Panc1 (cell line): ENCODE measurements around the gene SLC25A29. TPM values are rescaled to one million over a fixed set of nuclear protein-coding genes. Genes with fewer than 3 reads are reported as not detected.

ENCODE experiments used
- ATAC-seq: fragments of 200-7000 bp; cut with Tn5 transposase; 2 replicates; pipeline ENCODE4 v1.9.1; 2020; ENCODE audit warnings: mild to moderate bottlenecking, moderate library complexity
- BruUV-seq: library from RNA; stranded (reverse); fragments of 400-500 nt; replicated peaks from 2 replicates; lab custom pipeline; 2021; lab: Mats Ljungman, UMichigan
- CTCF ChIA-PET: fragments of 300-600 bp; sonication (Branson Sonifier 250); formaldehyde crosslinking; loops from one replicate; lab custom pipeline; 2022; ENCODE audit warnings: antibody characterized with exemption; lab: Charles Lee
- POLR2A ChIA-PET: fragments of 300-600 bp; sonication (Branson Sonifier 250); formaldehyde crosslinking; loops from one replicate; lab custom pipeline; 2022; ENCODE audit warnings: antibody characterized with exemption; lab: Charles Lee
- DNase-seq: peaks from one replicate; pipeline ENCODE4 v3.0.0-alpha.2; 2010; ENCODE audit warnings: low read depth, low spot score
- H3K27ac ChIP-seq: 2 replicates; pipeline ENCODE4 v1.5.1; 2011; ENCODE audit warnings: mild to moderate bottlenecking, low read length, inconsistent platforms
- H3K27me3 ChIP-seq: fragments of 200-500 bp; sonication (Bioruptor generic); 2 replicates; pipeline ENCODE4 v1.6.0; 2014; ENCODE audit warnings: low read length, inconsistent platforms; ENCODE audit not compliant: control insufficient read depth, insufficient read depth
- H3K36me3 ChIP-seq: fragments of 200-500 bp; sonication (Bioruptor generic); 2 replicates; pipeline ENCODE4 v1.5.1; 2014; ENCODE audit warnings: inconsistent platforms, mild to moderate bottlenecking, low read length, moderate library complexity; ENCODE audit not compliant: control insufficient read depth, insufficient read depth
- H3K4me1 ChIP-seq: 2 replicates; pipeline ENCODE4 v1.5.1; 2011; ENCODE audit warnings: inconsistent platforms, mild to moderate bottlenecking, low read length, moderate library complexity; ENCODE audit not compliant: control insufficient read depth, insufficient read depth
- H3K4me3 ChIP-seq, 2 experiments: 2 replicates each; pipeline ENCODE4 v1.5.1; 2011 to 2012; ENCODE audit warnings: low read depth in 2 of 2, low read length in 2 of 2, mild to moderate bottlenecking in 2 of 2, inconsistent platforms in 1 of 2, moderate library complexity in 1 of 2
- H3K9me3 ChIP-seq: fragments of 200-500 bp; sonication (Bioruptor generic); 2 replicates; pipeline ENCODE4 v1.5.1; 2014; ENCODE audit warnings: low read depth, mild to moderate bottlenecking, inconsistent platforms, low read length, moderate library complexity; ENCODE audit not compliant: control insufficient read depth, insufficient read depth
- POLR2AphosphoS5 ChIP-seq: IDR thresholded peaks from 2 replicates; pipeline ENCODE4 v1.6.1; 2012; ENCODE audit warnings: mild to moderate bottlenecking, low read depth, low read length, moderate library complexity
- REST ChIP-seq, 2 experiments: IDR thresholded peaks; 2 replicates each; pipeline ENCODE4 v1.6.1; 2011 to 2012; ENCODE audit warnings: low read depth in 2 of 2, control low read depth in 1 of 2, low read length in 1 of 2, mild to moderate bottlenecking in 1 of 2, moderate library complexity in 1 of 2; ENCODE audit not compliant: insufficient read depth in 1 of 2
- SIN3A ChIP-seq: IDR thresholded peaks from 2 replicates; pipeline ENCODE4 v1.6.1; 2012; ENCODE audit warnings: low read depth, mild to moderate bottlenecking, low read length, moderate library complexity, borderline replicate concordance; ENCODE audit not compliant: insufficient read depth
- TCF7L2 ChIP-seq: IDR thresholded peaks from 2 replicates; pipeline ENCODE4 v1.6.1; 2011; ENCODE audit warnings: mild to moderate bottlenecking, low read depth, low read length, inconsistent platforms
- in situ Hi-C: cut with HindIII; loops from 2 replicates; pipeline ENCODE4 v1.10.0; 2016; ENCODE audit warnings: low sequenced_read_pairs, low pct_unique_long_range_greater_than_20kb
- intact Hi-C: fragments of 100-400 bp; cut with micrococcal nuclease; formaldehyde crosslinking; loops from one replicate; pipeline ENCODE4 v1.10.0; 2022; ENCODE audit not compliant: unreplicated experiment
- total RNA-seq: library from RNA; stranded (reverse); gene quantifications from one replicate; pipeline ENCODE4 v1.2.1, GENCODE V29; 2021; ENCODE audit not compliant: unreplicated experiment
- TF ChIP-seq, protein P1 (sequence below): fragments of 450-650 bp; IDR thresholded peaks from 2 replicates; pipeline ENCODE4 v1.5.1; 2017; ENCODE audit warnings: mild to moderate bottlenecking

Gene SLC25A29
- total RNA-seq, 1 experiment from 2014 or later, result 33.6 TPM

- intact Hi-C loops (no loop called here), in situ Hi-C loops (no loop called here)
- TF ChIP-seq REST (IDR thresholded peaks at IDR 0.05; ENCODE audit: insufficient read depth in 1 of 2, low read depth in 2 of 2, low read length in 1 of 2) (no peak), SIN3A (no peak), TCF7L2 (no peak), POLR2AphosphoS5 (no peak)
- TF ChIP-seq, protein P1, sequence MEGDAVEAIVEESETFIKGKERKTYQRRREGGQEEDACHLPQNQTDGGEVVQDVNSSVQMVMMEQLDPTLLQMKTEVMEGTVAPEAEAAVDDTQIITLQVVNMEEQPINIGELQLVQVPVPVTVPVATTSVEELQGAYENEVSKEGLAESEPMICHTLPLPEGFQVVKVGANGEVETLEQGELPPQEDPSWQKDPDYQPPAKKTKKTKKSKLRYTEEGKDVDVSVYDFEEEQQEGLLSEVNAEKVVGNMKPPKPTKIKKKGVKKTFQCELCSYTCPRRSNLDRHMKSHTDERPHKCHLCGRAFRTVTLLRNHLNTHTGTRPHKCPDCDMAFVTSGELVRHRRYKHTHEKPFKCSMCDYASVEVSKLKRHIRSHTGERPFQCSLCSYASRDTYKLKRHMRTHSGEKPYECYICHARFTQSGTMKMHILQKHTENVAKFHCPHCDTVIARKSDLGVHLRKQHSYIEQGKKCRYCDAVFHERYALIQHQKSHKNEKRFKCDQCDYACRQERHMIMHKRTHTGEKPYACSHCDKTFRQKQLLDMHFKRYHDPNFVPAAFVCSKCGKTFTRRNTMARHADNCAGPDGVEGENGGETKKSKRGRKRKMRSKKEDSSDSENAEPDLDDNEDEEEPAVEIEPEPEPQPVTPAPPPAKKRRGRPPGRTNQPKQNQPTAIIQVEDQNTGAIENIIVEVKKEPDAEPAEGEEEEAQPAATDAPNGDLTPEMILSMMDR, result no peak
- no TSS peak for BruUV-seq
- ChIA-PET POLR2A (interaction anchor here (0.6 kb wide), 1 partner anchor 14 kb away, joined by 6 read pairs; no protein-coding TSS in a partner anchor), CTCF (no interaction called here)
- ATAC-seq (no peak), DNase-seq (no peak)
- Histone ChIP-seq H3K4me1 (no peaks in the 10 kb centered on the region), H3K9me3 (no peaks in the 10 kb centered on the region), H3K4me3 (no peak overlapping the region), H3K36me3 (no peaks in the 10 kb centered on the region; the same call in 1 of the 2 replicates), H3K27me3 (no peaks in the 10 kb centered on the region), H3K27ac (no peak overlapping the region)
These were observed 38.3 kb downstream of the SLC25A29 start for GRCh38 chr14:100267990-100268389.

GRCh38 chr14:100263141-100263540 lies 43.1 kb downstream of the SLC25A29 start:
- BruUV-seq, result no TSS peak
- ChIA-PET POLR2A (no interaction called here), CTCF (no interaction called here)

More at GRCh38 chr14:100263141-100263540, 43.1 kb downstream of the SLC25A29 start:
- Histone ChIP-seq H3K27ac (no peak overlapping the region), H3K4me3 (no peak overlapping the region), H3K4me1 (no peaks in the 10 kb centered on the region; the same call in 1 of the 2 replicates), H3K9me3 (no peaks in the 10 kb centered on the region), H3K27me3 (no peaks in the 10 kb centered on the region), H3K36me3 (no peaks in the 10 kb centered on the region; the same call in 1 of the 2 replicates)
- in situ Hi-C loops, result no loop called here
- intact Hi-C loops, result no loop called here
- ATAC-seq (no peak), DNase-seq (no peak)
- TF ChIP-seq POLR2AphosphoS5 (no peak), TCF7L2 (no peak), REST (IDR thresholded peaks at IDR 0.05; ENCODE audit: insufficient read depth in 1 of 2, low read depth in 2 of 2, low read length in 1 of 2) (no peak), SIN3A (no peak)
- TF ChIP-seq, protein P1, result no peak
